ENCODE measurements around the gene SCN11A. TPM values are rescaled to one million over a fixed set of nuclear protein-coding genes. Genes with fewer than 3 reads are reported as not detected.
"Not testable (repeated sequence)": the region's sequence is repeated elsewhere in the genome, so short reads cannot be mapped to it uniquely, and the experiment has no call there.

SCN11A gene
- total RNA-seq, 1 donor from 2014 or later = 0.20 TPM

- H3K27me3 ChIP-seq (ENCODE audit: insufficient read depth, low read length) = no peaks in the 10 kb centered on the region
- peaks cover 19% of the 10 kb centered on the region for H4K20me1 ChIP-seq (ENCODE audit: insufficient read depth, low read length)
- peaks cover 59% of the 10 kb centered on the region for H3K79me2 ChIP-seq (ENCODE audit: insufficient read depth, low read length)
- no peak overlapping the region for H3K4me3 ChIP-seq (ENCODE audit: insufficient read depth, low read depth, low read length)
- peaks cover 3% of the 10 kb centered on the region for H3K4me1 ChIP-seq (ENCODE audit: insufficient read depth, low read length)
- H3K9me3 ChIP-seq (ENCODE audit: insufficient read depth, low read depth, low read length) = no peaks in the 10 kb centered on the region
- no peak overlapping the region for H2AFZ ChIP-seq (ENCODE audit: low read depth, low read length)
- H3K9ac ChIP-seq (ENCODE audit: low read length) = no peak overlapping the region
- DNase-seq (ENCODE audit: low read depth) = no peak
- no peak for FAIRE-seq
- H3K27ac Mint-ChIP-seq (ENCODE audit: unreplicated experiment) = peak overlapping the region; percentile 31
- no peak overlapping the region for H3K4me3 Mint-ChIP-seq (ENCODE audit: unreplicated experiment)
- peaks cover 4% of the 10 kb centered on the region for H3K36me3 Mint-ChIP-seq (ENCODE audit: low read depth, unreplicated experiment)
- H3K27me3 Mint-ChIP-seq (ENCODE audit: low read depth, unreplicated experiment) = no peaks in the 10 kb centered on the region
- H3K4me2 ChIP-seq (ENCODE audit: low read length) = no peak overlapping the region
- TF ChIP-seq EZH2 (IDR thresholded peaks at IDR 0.05; ENCODE audit: insufficient read depth, low read length) = no peak
- TF ChIP-seq, protein P1, sequence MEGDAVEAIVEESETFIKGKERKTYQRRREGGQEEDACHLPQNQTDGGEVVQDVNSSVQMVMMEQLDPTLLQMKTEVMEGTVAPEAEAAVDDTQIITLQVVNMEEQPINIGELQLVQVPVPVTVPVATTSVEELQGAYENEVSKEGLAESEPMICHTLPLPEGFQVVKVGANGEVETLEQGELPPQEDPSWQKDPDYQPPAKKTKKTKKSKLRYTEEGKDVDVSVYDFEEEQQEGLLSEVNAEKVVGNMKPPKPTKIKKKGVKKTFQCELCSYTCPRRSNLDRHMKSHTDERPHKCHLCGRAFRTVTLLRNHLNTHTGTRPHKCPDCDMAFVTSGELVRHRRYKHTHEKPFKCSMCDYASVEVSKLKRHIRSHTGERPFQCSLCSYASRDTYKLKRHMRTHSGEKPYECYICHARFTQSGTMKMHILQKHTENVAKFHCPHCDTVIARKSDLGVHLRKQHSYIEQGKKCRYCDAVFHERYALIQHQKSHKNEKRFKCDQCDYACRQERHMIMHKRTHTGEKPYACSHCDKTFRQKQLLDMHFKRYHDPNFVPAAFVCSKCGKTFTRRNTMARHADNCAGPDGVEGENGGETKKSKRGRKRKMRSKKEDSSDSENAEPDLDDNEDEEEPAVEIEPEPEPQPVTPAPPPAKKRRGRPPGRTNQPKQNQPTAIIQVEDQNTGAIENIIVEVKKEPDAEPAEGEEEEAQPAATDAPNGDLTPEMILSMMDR (IDR thresholded peaks at IDR 0.05; ENCODE audit: insufficient read depth, low read depth, low read length) = no peak
- H3K4me1 Mint-ChIP-seq (ENCODE audit: low read depth, unreplicated experiment) = peaks cover 15% of the 10 kb centered on the region
- peaks cover 4% of the 10 kb centered on the region for H3K36me3 ChIP-seq (ENCODE audit: insufficient read depth, low read length)
- no peak overlapping the region for H3K27ac ChIP-seq (ENCODE audit: low read depth, low read length)
- no peaks in the 10 kb centered on the region for H3K9me3 Mint-ChIP-seq (ENCODE audit: unreplicated experiment)
Observed at GRCh38 chr3:39062180-39062579, 10.4 kb upstream of the SCN11A start.

GRCh38 chr3:39061228-39061627 is 9.5 kb upstream of the SCN11A start:
- H3K9me3 ChIP-seq (ENCODE audit: insufficient read depth, low read depth, low read length); H3K27ac Mint-ChIP-seq (ENCODE audit: unreplicated experiment); H3K27me3 ChIP-seq (ENCODE audit: insufficient read depth, low read length); H2AFZ ChIP-seq (ENCODE audit: low read depth, low read length); H3K27me3 Mint-ChIP-seq (ENCODE audit: low read depth, unreplicated experiment); H3K9me3 Mint-ChIP-seq (ENCODE audit: unreplicated experiment); H3K4me3 Mint-ChIP-seq (ENCODE audit: unreplicated experiment); DNase-seq (ENCODE audit: low read depth); FAIRE-seq; H3K36me3 ChIP-seq (ENCODE audit: insufficient read depth, low read length); H3K36me3 Mint-ChIP-seq (ENCODE audit: low read depth, unreplicated experiment); H3K4me3 ChIP-seq (ENCODE audit: insufficient read depth, low read depth, low read length); H3K4me2 ChIP-seq (ENCODE audit: low read length); H3K27ac ChIP-seq (ENCODE audit: low read depth, low read length); H3K9ac ChIP-seq (ENCODE audit: low read length): not testable (repeated sequence)
- Histone ChIP-seq H3K4me1 (ENCODE audit: insufficient read depth, low read length) (peaks cover 10% of the 10 kb centered on the region), H3K79me2 (ENCODE audit: insufficient read depth, low read length) (peaks cover 61% of the 10 kb centered on the region), H4K20me1 (ENCODE audit: insufficient read depth, low read length) (peaks cover 21% of the 10 kb centered on the region)
- H3K4me1 Mint-ChIP-seq (ENCODE audit: low read depth, unreplicated experiment) = peaks cover 20% of the 10 kb centered on the region

DNA sequence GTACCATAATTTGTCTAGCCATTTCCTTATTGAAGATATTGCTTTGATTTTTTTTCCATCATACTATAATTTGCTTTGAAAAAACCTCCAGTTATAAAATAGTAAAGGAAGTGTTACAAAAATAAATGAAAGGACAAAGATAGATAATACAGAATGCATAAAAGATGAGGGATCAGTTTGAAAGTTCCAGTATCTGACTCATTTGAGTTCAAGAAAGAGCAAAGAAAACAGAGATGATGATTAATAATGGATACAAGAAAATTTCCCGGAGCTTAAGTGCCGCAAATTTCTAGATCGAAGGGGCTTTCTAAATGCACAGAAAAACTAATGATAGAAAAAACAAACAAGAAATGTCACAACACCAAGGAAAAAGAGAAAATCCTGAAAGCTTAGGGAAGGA is 4.4 kb upstream of the SCN11A start:
- H4K20me1 ChIP-seq (ENCODE audit: insufficient read depth, low read length) = peaks cover 15% of the 10 kb centered on the region
- peak overlapping the region; percentile 88 for H3K4me2 ChIP-seq (ENCODE audit: low read length)
- peak overlapping the region; percentile 54 for H3K4me3 ChIP-seq (ENCODE audit: insufficient read depth, low read depth, low read length)
- H2AFZ ChIP-seq (ENCODE audit: low read depth, low read length) = no peak overlapping the region
- no peaks in the 10 kb centered on the region for H3K36me3 ChIP-seq (ENCODE audit: insufficient read depth, low read length)
- Mint-ChIP-seq H3K9me3 (ENCODE audit: unreplicated experiment) (no peaks in the 10 kb centered on the region), H3K4me3 (ENCODE audit: unreplicated experiment) (no peak overlapping the region), H3K27me3 (ENCODE audit: low read depth, unreplicated experiment) (no peaks in the 10 kb centered on the region), H3K36me3 (ENCODE audit: low read depth, unreplicated experiment) (peaks cover 2% of the 10 kb centered on the region), H3K27ac (ENCODE audit: unreplicated experiment) (no peak overlapping the region), H3K4me1 (ENCODE audit: low read depth, unreplicated experiment) (peaks cover 14% of the 10 kb centered on the region)
- peaks cover 19% of the 10 kb centered on the region for H3K4me1 ChIP-seq (ENCODE audit: insufficient read depth, low read length)
- no peak for FAIRE-seq
- H3K27me3 ChIP-seq (ENCODE audit: insufficient read depth, low read length) = no peaks in the 10 kb centered on the region
- peak overlapping the region; percentile 28 for H3K27ac ChIP-seq (ENCODE audit: low read depth, low read length)
- H3K79me2 ChIP-seq (ENCODE audit: insufficient read depth, low read length) = peaks cover 81% of the 10 kb centered on the region
- peak overlapping the region; percentile 72 for H3K9ac ChIP-seq (ENCODE audit: low read length)
- H3K9me3 ChIP-seq (ENCODE audit: insufficient read depth, low read depth, low read length) = no peaks in the 10 kb centered on the region
- TF ChIP-seq, protein P1 (IDR thresholded peaks at IDR 0.05; ENCODE audit: insufficient read depth, low read depth, low read length) = no peak
- no peak for TF ChIP-seq EZH2 (IDR thresholded peaks at IDR 0.05; ENCODE audit: insufficient read depth, low read length)
- DNase-seq (ENCODE audit: low read depth) = peak; percentile 30

Measured in astrocyte (in vitro differentiated cells and primary cell).